ENCODE data around the gene POLR1E.

POLR1E gene

GRCh38 chr9:37514999-37515398 is 29.3 kb downstream of the POLR1E start:
- H3K4me3 ChIP-seq (ENCODE audit: control insufficient read depth, low read depth, low read length), result no peak overlapping the region
- TF ChIP-seq, protein P1, sequence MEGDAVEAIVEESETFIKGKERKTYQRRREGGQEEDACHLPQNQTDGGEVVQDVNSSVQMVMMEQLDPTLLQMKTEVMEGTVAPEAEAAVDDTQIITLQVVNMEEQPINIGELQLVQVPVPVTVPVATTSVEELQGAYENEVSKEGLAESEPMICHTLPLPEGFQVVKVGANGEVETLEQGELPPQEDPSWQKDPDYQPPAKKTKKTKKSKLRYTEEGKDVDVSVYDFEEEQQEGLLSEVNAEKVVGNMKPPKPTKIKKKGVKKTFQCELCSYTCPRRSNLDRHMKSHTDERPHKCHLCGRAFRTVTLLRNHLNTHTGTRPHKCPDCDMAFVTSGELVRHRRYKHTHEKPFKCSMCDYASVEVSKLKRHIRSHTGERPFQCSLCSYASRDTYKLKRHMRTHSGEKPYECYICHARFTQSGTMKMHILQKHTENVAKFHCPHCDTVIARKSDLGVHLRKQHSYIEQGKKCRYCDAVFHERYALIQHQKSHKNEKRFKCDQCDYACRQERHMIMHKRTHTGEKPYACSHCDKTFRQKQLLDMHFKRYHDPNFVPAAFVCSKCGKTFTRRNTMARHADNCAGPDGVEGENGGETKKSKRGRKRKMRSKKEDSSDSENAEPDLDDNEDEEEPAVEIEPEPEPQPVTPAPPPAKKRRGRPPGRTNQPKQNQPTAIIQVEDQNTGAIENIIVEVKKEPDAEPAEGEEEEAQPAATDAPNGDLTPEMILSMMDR (conservative IDR thresholded peaks at IDR 0.05; ENCODE audit: control insufficient read depth, insufficient read depth, low read depth, low read length), result no peak
- DNase-seq (ENCODE audit: low read depth), result no peak

GRCh38 chr9:37515620-37516258 is 30.0 kb downstream of the POLR1E start:
- no peak overlapping the region for H3K4me3 ChIP-seq (ENCODE audit: control insufficient read depth, low read depth, low read length)
- TF ChIP-seq, protein P1 (conservative IDR thresholded peaks at IDR 0.05; ENCODE audit: control insufficient read depth, insufficient read depth, low read depth, low read length), result no peak

DNA sequence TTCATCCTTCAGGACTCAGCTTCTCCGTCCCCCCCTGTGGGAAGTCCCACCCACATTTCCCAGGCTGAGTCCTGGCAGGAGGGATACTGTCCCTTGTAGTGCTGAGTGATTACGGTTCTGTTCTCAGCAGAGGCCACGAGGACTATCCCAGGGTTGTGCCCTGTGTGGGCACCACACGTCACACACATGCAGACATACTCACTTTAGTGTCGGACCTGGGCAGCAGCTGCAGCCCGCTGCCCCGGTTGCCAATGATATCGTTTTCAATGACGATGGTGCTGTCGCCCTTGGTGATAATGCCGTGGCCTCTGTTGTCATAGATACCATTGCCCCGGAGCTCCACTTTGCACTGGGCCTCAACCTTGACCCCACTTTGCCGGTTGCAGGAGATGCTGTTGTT is 32.2 kb downstream of the POLR1E start:
- DNase-seq (ENCODE audit: low read depth), result no peak
- TF ChIP-seq, protein P1 (conservative IDR thresholded peaks at IDR 0.05; ENCODE audit: control insufficient read depth, insufficient read depth, low read depth, low read length), result no peak
- H3K4me3 ChIP-seq (ENCODE audit: control insufficient read depth, low read depth, low read length), result no peak overlapping the region

More at GRCh38 chr9:37515620-37516258, 30.0 kb downstream of the POLR1E start:
- no peak for DNase-seq (ENCODE audit: low read depth)

GRCh38 chr9:37520641-37521040 is 34.9 kb downstream of the POLR1E start:
- TF ChIP-seq, protein P1 (conservative IDR thresholded peaks at IDR 0.05; ENCODE audit: control insufficient read depth, insufficient read depth, low read depth, low read length), result no peak
- DNase-seq (ENCODE audit: low read depth), result no peak
- no peak overlapping the region for H3K4me3 ChIP-seq (ENCODE audit: control insufficient read depth, low read depth, low read length)

- no peak for DNase-seq (ENCODE audit: low read depth)
- TF ChIP-seq, protein P1 (conservative IDR thresholded peaks at IDR 0.05; ENCODE audit: control insufficient read depth, insufficient read depth, low read depth, low read length), result no peak
Observed at GRCh38 chr9:37521111-37521510, 35.4 kb downstream of the POLR1E start.

GRCh38 chr9:37522971-37523370 is 37.2 kb downstream of the POLR1E start:
- DNase-seq (ENCODE audit: low read depth), result no peak
- TF ChIP-seq, protein P1 (conservative IDR thresholded peaks at IDR 0.05; ENCODE audit: control insufficient read depth, insufficient read depth, low read depth, low read length), result no peak
- no peak overlapping the region for H3K4me3 ChIP-seq (ENCODE audit: control insufficient read depth, low read depth, low read length)

More at GRCh38 chr9:37521111-37521510, 35.4 kb downstream of the POLR1E start:
- H3K4me3 ChIP-seq (ENCODE audit: control insufficient read depth, low read depth, low read length), result no peak overlapping the region

All from fibroblast of mammary gland (primary cell).